GM20000 (cell line): Measurements from ENCODE around the gene IL17REL.

Experiments used
- DNase-seq: peaks from one replicate; pipeline ENCODE4 v3.0.0; 2012; ENCODE audit warnings: low spot score
- TF ChIP-seq, protein P1 (sequence below): IDR thresholded peaks from 2 replicates; pipeline ENCODE4 v1.5.1; 2012; ENCODE audit warnings: mild to moderate bottlenecking, control low read depth; ENCODE audit errors: extremely low read depth, missing control alignments

IL17REL gene

GRCh38 chr22:50058061-50058905 lies 45.7 kb upstream of the IL17REL start, which contains the start of gene TTLL8:
TTLL8 (minus strand) TSS chr22:50058298.
- TF ChIP-seq, protein P1, sequence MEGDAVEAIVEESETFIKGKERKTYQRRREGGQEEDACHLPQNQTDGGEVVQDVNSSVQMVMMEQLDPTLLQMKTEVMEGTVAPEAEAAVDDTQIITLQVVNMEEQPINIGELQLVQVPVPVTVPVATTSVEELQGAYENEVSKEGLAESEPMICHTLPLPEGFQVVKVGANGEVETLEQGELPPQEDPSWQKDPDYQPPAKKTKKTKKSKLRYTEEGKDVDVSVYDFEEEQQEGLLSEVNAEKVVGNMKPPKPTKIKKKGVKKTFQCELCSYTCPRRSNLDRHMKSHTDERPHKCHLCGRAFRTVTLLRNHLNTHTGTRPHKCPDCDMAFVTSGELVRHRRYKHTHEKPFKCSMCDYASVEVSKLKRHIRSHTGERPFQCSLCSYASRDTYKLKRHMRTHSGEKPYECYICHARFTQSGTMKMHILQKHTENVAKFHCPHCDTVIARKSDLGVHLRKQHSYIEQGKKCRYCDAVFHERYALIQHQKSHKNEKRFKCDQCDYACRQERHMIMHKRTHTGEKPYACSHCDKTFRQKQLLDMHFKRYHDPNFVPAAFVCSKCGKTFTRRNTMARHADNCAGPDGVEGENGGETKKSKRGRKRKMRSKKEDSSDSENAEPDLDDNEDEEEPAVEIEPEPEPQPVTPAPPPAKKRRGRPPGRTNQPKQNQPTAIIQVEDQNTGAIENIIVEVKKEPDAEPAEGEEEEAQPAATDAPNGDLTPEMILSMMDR, result no peak

GRCh38 chr22:50057278-50058060 lies 44.9 kb upstream of the IL17REL start:
- no peak for DNase-seq
- TF ChIP-seq, protein P1, result no peak

More at GRCh38 chr22:50058061-50058905, 45.7 kb upstream of the IL17REL start, which contains the start of gene TTLL8:
- no peak for DNase-seq

GRCh38 chr22:50056214-50056972 lies 43.8 kb upstream of the IL17REL start:
- DNase-seq, result peak; percentile 63
- TF ChIP-seq, protein P1, result no peak

GRCh38 chr22:50053861-50054260 lies 41.3 kb upstream of the IL17REL start:
- no peak for DNase-seq
- TF ChIP-seq, protein P1, result no peak

GRCh38 chr22:50051930-50052329 lies 39.4 kb upstream of the IL17REL start:
- TF ChIP-seq, protein P1, result no peak

DNA sequence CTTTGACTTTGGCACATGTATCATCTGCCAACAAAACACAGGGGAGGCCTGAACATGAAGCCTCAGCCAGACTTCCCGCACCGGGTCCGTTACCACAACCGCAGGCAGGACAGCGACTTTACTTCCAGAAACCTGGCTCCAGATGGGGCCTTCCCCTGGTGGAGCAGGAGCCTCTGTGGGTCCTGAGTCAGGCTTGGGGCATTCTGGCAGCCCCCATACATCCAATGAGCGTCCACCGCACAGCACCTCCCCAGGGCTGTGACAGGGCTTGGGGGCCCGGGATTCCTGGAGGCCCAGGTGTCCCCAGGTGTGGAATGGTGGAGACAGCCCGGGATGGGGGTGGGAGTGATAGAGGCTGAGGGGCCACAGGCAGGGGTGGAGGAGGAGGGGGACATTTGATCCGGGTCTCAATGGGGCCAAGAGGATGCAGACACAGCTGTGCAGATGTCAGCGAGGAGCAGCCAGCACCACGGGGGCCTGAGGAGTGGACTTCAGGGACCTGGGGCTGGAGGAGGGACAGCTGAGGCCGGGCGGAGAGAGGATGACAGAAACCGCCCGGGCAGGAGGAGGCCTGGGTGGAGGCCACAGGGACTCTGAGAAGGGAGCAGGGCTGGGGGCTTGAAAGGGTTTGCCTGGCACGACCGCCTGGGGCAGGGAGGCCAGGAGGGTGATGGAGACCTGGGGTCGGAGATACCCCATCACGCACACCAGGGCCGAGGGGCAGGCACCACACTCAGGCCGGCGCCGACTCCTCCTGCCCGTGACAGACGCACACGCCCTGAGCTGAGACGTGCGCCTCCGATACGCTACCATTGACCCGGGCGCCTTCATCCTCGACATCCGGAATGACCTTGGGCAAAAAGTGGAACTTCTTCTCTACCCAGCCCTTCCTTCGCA lies 37.0 kb upstream of the IL17REL start:
- DNase-seq, result no peak
- TF ChIP-seq, protein P1, result no peak

More at GRCh38 chr22:50051930-50052329, 39.4 kb upstream of the IL17REL start:
- no peak for DNase-seq
